Right ventricle myocardium superior (tissue), 1 donor: ENCODE measurements around the gene CALHM1. TPM values are rescaled to one million over a fixed set of nuclear protein-coding genes. Genes with fewer than 3 reads are reported as not detected.

ENCODE experiments used
- total RNA-seq: library from RNA; stranded (reverse); fragmentation: NEBNext Ultra II Directional; extraction: Animal tissue kit (Norgen Biotek cat#: 25700); gene quantifications from one replicate; pipeline ENCODE4 v1.2.1, GENCODE V29; 2021
- donor health status: DM: no; HTN: yes; CAD: no; lungs with severe emphysema.

CALHM1 gene
- total RNA-seq, 1 donor from 2014 or later: not detected

Other genes with a start within 250 kb of the CALHM1 start
- not detected for gene RPEL1, start 213.0 kb downstream of the CALHM1 start, total RNA-seq
- gene INA, start 181.8 kb downstream of the CALHM1 start, total RNA-seq: not detected
- gene PCGF6, start 107.8 kb downstream of the CALHM1 start, total RNA-seq: 5.4 TPM
- gene TAF5, start 90.9 kb downstream of the CALHM1 start, total RNA-seq: 2.7 TPM
- gene ATP5MK, start 62.4 kb downstream of the CALHM1 start, total RNA-seq: 1,162 TPM
- 10.1 TPM for gene PDCD11, start 62.3 kb downstream of the CALHM1 start, total RNA-seq
- 11.6 TPM for gene CALHM2, start 6.5 kb downstream of the CALHM1 start, total RNA-seq
- gene CALHM3, start 20.3 kb upstream of the CALHM1 start, total RNA-seq: not detected
- gene NEURL1, start 34.8 kb upstream of the CALHM1 start, total RNA-seq: 0.05 TPM